K562 (cell line): ENCODE measurements around the gene ENTPD6. TPM values are rescaled to one million over a fixed set of nuclear protein-coding genes. Genes with fewer than 3 reads are reported as not detected.

ENCODE experiments used
- ATF6 ChIP-seq: sonication (generic); formaldehyde crosslinking; IDR thresholded peaks from 2 replicates; pipeline ENCODE4 v1.4.0; 2020; ENCODE audit warnings: mild to moderate bottlenecking, missing genetic modification reagents
- DNMT1 ChIP-seq: fragments of 450-650 bp; IDR thresholded peaks from 2 replicates; pipeline ENCODE4 v1.6.1; 2016; ENCODE audit warnings: antibody characterized with exemption, mild to moderate bottlenecking
- KLF16 ChIP-seq: IDR thresholded peaks from 2 replicates; pipeline ENCODE4 v1.6.1; 2016; ENCODE audit warnings: antibody characterized with exemption
- MBD2 ChIP-seq: sonication (generic); IDR thresholded peaks from 2 replicates; pipeline ENCODE4 v1.6.1; 2016; ENCODE audit warnings: low read depth, borderline replicate concordance
- NFXL1 ChIP-seq: fragments of 450-650 bp; formaldehyde crosslinking; IDR thresholded peaks from 2 replicates; pipeline ENCODE4 v1.4.0; 2021; ENCODE audit warnings: mild to moderate bottlenecking
- NR3C1 ChIP-seq: sonication (generic); formaldehyde crosslinking; IDR thresholded peaks from 2 replicates; pipeline ENCODE4 v1.8.1; 2022; ENCODE audit warnings: missing genetic modification reagents
- SMARCA4 ChIP-seq: fragments of 450-650 bp; IDR thresholded peaks from 2 replicates; pipeline ENCODE4 v1.6.1; 2016
- SOX6 ChIP-seq: fragments of 450-650 bp; IDR thresholded peaks from 2 replicates; pipeline ENCODE4 v1.6.1; 2014; ENCODE audit warnings: mild to moderate bottlenecking
- SP2 ChIP-seq: IDR thresholded peaks from 2 replicates; pipeline ENCODE4 v1.6.1; 2011; ENCODE audit warnings: mild to moderate bottlenecking, low read depth, low read length, moderate library complexity; ENCODE audit not compliant: poor library complexity, severe bottlenecking; ENCODE audit errors: extremely low read depth
- ZBTB43 ChIP-seq: sonication (generic); formaldehyde crosslinking; IDR thresholded peaks from 2 replicates; pipeline ENCODE4 v1.8.0; 2023; ENCODE audit warnings: mild to moderate bottlenecking, missing genetic modification reagents
- ZC3H4 ChIP-seq: sonication (generic); formaldehyde crosslinking; IDR thresholded peaks from 2 replicates; pipeline ENCODE4 v1.9.0; 2021; ENCODE audit warnings: missing genetic modification reagents, borderline replicate concordance
- ZNF3 ChIP-seq: fragments of 250-450 bp; sonication (Bioruptor Pico); IDR thresholded peaks from 2 replicates; pipeline ENCODE4 v1.5.0; 2021; ENCODE audit warnings: mild to moderate bottlenecking, moderate library complexity
- ZNF444 ChIP-seq: fragments of 250-450 bp; sonication (Bioruptor Pico); IDR thresholded peaks from 2 replicates; pipeline ENCODE4 v1.4.0; 2020; ENCODE audit warnings: mild to moderate bottlenecking, moderate library complexity
- ZNF507 ChIP-seq: conservative IDR thresholded peaks from 2 replicates; pipeline ENCODE4 v1.6.1; 2017; ENCODE audit warnings: missing genetic modification characterization, missing compliant biosample characterization
- ZNF518B ChIP-seq: fragments of 250-450 bp; sonication (Bioruptor Pico); IDR thresholded peaks from 2 replicates; pipeline ENCODE4 v1.5.0; 2021; ENCODE audit warnings: mild to moderate bottlenecking, moderate library complexity
- ZNF592 ChIP-seq: fragments of 450-650 bp; IDR thresholded peaks from 2 replicates; pipeline ENCODE4 v1.6.1; 2017; ENCODE audit warnings: antibody characterized with exemption, mild to moderate bottlenecking
- ZSCAN29 ChIP-seq: fragments of 450-650 bp; IDR thresholded peaks from 2 replicates; pipeline ENCODE4 v1.6.1; 2017
- ZSCAN32 ChIP-seq: fragments of 450-650 bp; formaldehyde crosslinking; IDR thresholded peaks from 2 replicates; pipeline ENCODE4 v1.4.0; 2020; ENCODE audit warnings: mild to moderate bottlenecking, moderate library complexity
- polyA plus RNA-seq, 8 experiments: library from polyadenylated mRNA; depleted of rRNA in 4 of 8; stranded (reverse) in 5 of 8; unstranded in 3 of 8; fragments of >200 nt; fragmentation: Nextera tagmentation in 2 of 8; fragmentation: Illumina TruSeq in 1 of 8; extraction: Ambion mirVana in 2 of 8; extraction: Trizol in 1 of 8; gene quantifications; 2 replicates each; pipeline versions ENCODE4 v1.2.1 to v1.2.3, GENCODE V29; 2011 to 2014; ENCODE audit warnings: inconsistent platforms in 1 of 8, missing spikeins in 1 of 8
- total RNA-seq, 7 experiments: library from RNA; depleted of rRNA in 6 of 7; stranded (reverse); fragments of >200 nt in 6 of 7; fragmentation: Illumina TruSeq in 2 of 7; extraction: Trizol in 2 of 7; gene quantifications; 2 replicates each; pipeline versions ENCODE4 v1.2.1 to v1.2.3, GENCODE V29; 2011 to 2021; ENCODE audit warnings: low replicate concordance in 1 of 7

ENTPD6 gene
- total and polyA plus RNA-seq, 9 of the 15 experiments (the other 6 are each of a cell fraction or from before 2014, with no cell fraction given): 0.82 to 36.8 (median 22.4) TPM

- peak; percentile 82 for TF ChIP-seq SMARCA4
- no peak for TF ChIP-seq ZNF3 (CRISPR knock-in tag)
- TF ChIP-seq ZC3H4 (CRISPR knock-in tag): no peak
- TF ChIP-seq SP2: no peak
- 0 out of 2 replicates have a peak, but pooled peaks have one; percentile 19 for TF ChIP-seq ZNF592
- TF ChIP-seq ZNF518B (CRISPR knock-in tag): no peak
- TF ChIP-seq NFXL1 (CRISPR knock-in tag): no peak
- TF ChIP-seq ZNF444: no peak
- TF ChIP-seq ZBTB43 (CRISPR knock-in tag): no peak
- TF ChIP-seq ZSCAN32: no peak
- TF ChIP-seq KLF16: no peak
- no peak for TF ChIP-seq ZNF507
- TF ChIP-seq ATF6 (CRISPR knock-in tag): no peak
- TF ChIP-seq SOX6: 0 out of 2 replicates have a peak, but pooled peaks have one; percentile 47
- no peak for TF ChIP-seq DNMT1
- no peak for TF ChIP-seq MBD2
- no peak for TF ChIP-seq NR3C1 (CRISPR knock-in tag)
- TF ChIP-seq ZSCAN29: no peak
These were observed 27.7 kb downstream of the ENTPD6 start (continued) for GRCh38 chr20:25223179-25223661.
